Tibial nerve (tissue), 4 donors: ENCODE data around the gene PIEZO1.

Experiments
- CTCF ChIP-seq, 5 experiments: fragments of 200-600 bp in 3 of 5; fragments of 450-650 bp in 2 of 5; sonication (generic) in 3 of 5; IDR thresholded peaks; one replicate each; pipeline ENCODE4 v1.5.1; 2016 to 2019; ENCODE audit warnings: antibody characterized with exemption in 5 of 5, mild to moderate bottlenecking in 3 of 5, moderate library complexity in 2 of 5
- EP300 ChIP-seq, 2 donors: sonication (generic); formaldehyde crosslinking; IDR thresholded peaks; one replicate each; pipeline ENCODE4 v1.6.1; 2017; ENCODE audit warnings: antibody characterized with exemption in 2 of 2, mild to moderate bottlenecking in 1 of 2

- TF ChIP-seq CTCF (IDR thresholded peaks at IDR 0.05) (no peak), EP300 (IDR thresholded peaks at IDR 0.05) (no peak)
Observed at GRCh38 chr16:88672776-88673175, 112.2 kb downstream of the PIEZO1 start.
